Measurements from ENCODE around the gene STS. TPM values are rescaled to one million over a fixed set of nuclear protein-coding genes. Genes with fewer than 3 reads are reported as not detected.

STS gene
- total and polyA plus RNA-seq, 4 donors = 1.8 to 6.4 (median 2.8) TPM

GRCh38 chrX:7110821-7111276 is 36.7 kb upstream of the STS start:
- 79% methylated on average over 5 of the region's 5 CpGs for WGBS
- Histone ChIP-seq H3K4me3 (ENCODE audit: low read depth in 1 of 3, low read length in 3 of 3) (no peak overlapping the region), H3K27ac (ENCODE audit: low read depth in 1 of 2, low read length in 2 of 2) (no peak overlapping the region), H3K9me3 (ENCODE audit: control insufficient read depth in 4 of 4, low read length in 3 of 4) (no peaks in the 10 kb centered on the region), H3K9ac (ENCODE audit: low read depth in 1 of 2, low read length in 2 of 2) (no peak overlapping the region), H3K36me3 (ENCODE audit: control insufficient read depth in 4 of 4, insufficient read depth in 3 of 4, low read depth in 1 of 4, low read length in 3 of 4) (no peaks in the 10 kb centered on the region), H3K4me1 (ENCODE audit: control insufficient read depth in 4 of 4, insufficient read depth in 4 of 4, low read length in 3 of 4) (peaks cover 0 to 12% (median 5%) of the 10 kb centered on the region in 4 donors), H3K27me3 (ENCODE audit: control insufficient read depth in 4 of 4, insufficient read depth in 4 of 4, low read length in 3 of 4) (no peaks in the 10 kb centered on the region)
- TF ChIP-seq RAD21 (IDR thresholded peaks at IDR 0.05) = no peak
- no peak for TF ChIP-seq RXRA (IDR thresholded peaks at IDR 0.05)
- TF ChIP-seq FOXA1 (IDR thresholded peaks at IDR 0.05) = no peak
- TF ChIP-seq GABPA (IDR thresholded peaks at IDR 0.05 in 1 of 2, conservative IDR thresholded peaks at IDR 0.05 in 1 of 2) = no peak
- no peak for DNase-seq (ENCODE audit: low spot score)

- DNase-seq (ENCODE audit: low spot score) = no peak
- H3K4me3 ChIP-seq (ENCODE audit: low read depth in 1 of 3, low read length in 3 of 3) = no peak overlapping the region
- no peak overlapping the region for H3K9ac ChIP-seq (ENCODE audit: low read depth in 1 of 2, low read length in 2 of 2)
- 97% methylated on average over 6 of the region's 6 CpGs for WGBS
- H3K27ac ChIP-seq (ENCODE audit: low read depth in 1 of 2, low read length in 2 of 2) = no peak overlapping the region
- no peaks in the 10 kb centered on the region for H3K36me3 ChIP-seq (ENCODE audit: control insufficient read depth in 4 of 4, insufficient read depth in 3 of 4, low read depth in 1 of 4, low read length in 3 of 4)
- no peaks in the 10 kb centered on the region for H3K27me3 ChIP-seq (ENCODE audit: control insufficient read depth in 4 of 4, insufficient read depth in 4 of 4, low read length in 3 of 4)
- peaks cover 0 to 12% (median 5%) of the 10 kb centered on the region in 4 donors for H3K4me1 ChIP-seq (ENCODE audit: control insufficient read depth in 4 of 4, insufficient read depth in 4 of 4, low read length in 3 of 4)
- no peak for TF ChIP-seq MAX (IDR thresholded peaks at IDR 0.05)
- TF ChIP-seq RXRA (IDR thresholded peaks at IDR 0.05) = no peak
- no peak for TF ChIP-seq GABPA (IDR thresholded peaks at IDR 0.05 in 1 of 2, conservative IDR thresholded peaks at IDR 0.05 in 1 of 2)
- TF ChIP-seq REST (IDR thresholded peaks at IDR 0.05) = no peak
- TF ChIP-seq YY1 (IDR thresholded peaks at IDR 0.05) = no peak
- TF ChIP-seq TAF1 (conservative IDR thresholded peaks at IDR 0.05) = no peak
- no peak for TF ChIP-seq SP1 (IDR thresholded peaks at IDR 0.05)
- no peak for TF ChIP-seq RAD21 (IDR thresholded peaks at IDR 0.05)
- TF ChIP-seq HNF4G (IDR thresholded peaks at IDR 0.05) = no peak
- no peak for TF ChIP-seq JUND (IDR thresholded peaks at IDR 0.05)
- TF ChIP-seq FOXA1 (IDR thresholded peaks at IDR 0.05) = no peak
- TF ChIP-seq FOXA2 (IDR thresholded peaks at IDR 0.05) = no peak
- no peak for TF ChIP-seq HNF4A (conservative IDR thresholded peaks at IDR 0.05)
- no peak for TF ChIP-seq ATF3 (IDR thresholded peaks at IDR 0.05)
- no peak for TF ChIP-seq CTCF (IDR thresholded peaks at IDR 0.05; ENCODE audit: low read depth, low read length, missing input control)
- TF ChIP-seq ZBTB33 (IDR thresholded peaks at IDR 0.05) = no peak
- no peaks in the 10 kb centered on the region for H3K9me3 ChIP-seq (ENCODE audit: control insufficient read depth in 4 of 4, low read length in 3 of 4)
Observed at GRCh38 chrX:7111518-7111917, 36.0 kb upstream of the STS start.
